Upper lobe of right lung (tissue), 1 donor: ENCODE data around the gene KISS1. TPM values are rescaled to one million over a fixed set of nuclear protein-coding genes. Genes with fewer than 3 reads are reported as not detected.

ENCODE experiments used
- ATAC-seq: fragments of 200-7000 bp; cut with Tn5 transposase; one replicate; pipeline ENCODE4 v1.9.1; 2020; ENCODE audit warnings: mild to moderate bottlenecking, moderate library complexity
- DNase-seq: peaks from one replicate; pipeline ENCODE4 v3.0.0-alpha.2; 2020
- H3K27ac ChIP-seq: fragments of 200-600 bp; one replicate; pipeline ENCODE4 v1.8.0; 2022
- H3K27me3 ChIP-seq: fragments of 200-600 bp; one replicate; pipeline ENCODE4 v1.8.0; 2022; ENCODE audit warnings: mild to moderate bottlenecking
- H3K36me3 ChIP-seq: fragments of 200-600 bp; one replicate; pipeline ENCODE4 v1.8.0; 2022
- H3K4me1 ChIP-seq: fragments of 200-600 bp; one replicate; pipeline ENCODE4 v1.8.0; 2022
- H3K4me3 ChIP-seq: fragments of 200-600 bp; one replicate; pipeline ENCODE4 v1.8.0; 2022; ENCODE audit warnings: mild to moderate bottlenecking
- H3K9me3 ChIP-seq: fragments of 200-600 bp; one replicate; pipeline ENCODE4 v1.8.0; 2022
- CTCF ChIP-seq: fragments of 200-600 bp; IDR thresholded peaks from one replicate; pipeline ENCODE4 v1.8.0; 2022; ENCODE audit warnings: antibody characterized with exemption
- intact Hi-C: fragments of 100-400 bp; cut with DNase I; formaldehyde crosslinking; loops from one replicate; pipeline ENCODE4 v1.11.0; 2022
- total RNA-seq: library from RNA; stranded (reverse); fragmentation: NEBNext Ultra II Directional; extraction: Animal tissue kit (Norgen Biotek cat#: 25700); gene quantifications from one replicate; pipeline ENCODE4 v1.2.1, GENCODE V29; 2021
- donor health status: DM: no; HTN: yes; CAD: no; lungs with severe emphysema.

Gene KISS1
- total RNA-seq, 1 donor from 2014 or later = 2.9 TPM

DNA sequence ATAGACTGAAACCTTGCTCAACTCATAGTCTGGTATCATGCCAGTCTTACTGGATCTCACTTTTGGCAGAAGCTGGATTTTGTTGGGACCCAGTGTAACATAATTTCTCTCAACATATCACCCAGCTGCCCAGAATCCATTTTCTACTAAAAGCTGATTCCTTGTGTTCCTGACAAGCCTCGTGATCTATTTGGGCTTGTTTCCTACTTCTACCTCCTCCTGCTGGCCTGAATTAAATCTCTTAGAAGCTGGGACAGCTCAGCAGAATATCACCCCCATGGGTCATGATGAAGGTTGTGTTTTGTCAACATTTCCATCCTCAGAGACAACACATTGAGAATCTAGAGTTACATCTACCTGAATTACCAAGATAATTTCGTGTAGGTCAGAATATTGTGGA, 9.8 kb upstream of the KISS1 start:
- ATAC-seq (no peak), DNase-seq (no peak)
- no peak for TF ChIP-seq CTCF
- Histone ChIP-seq H3K27ac (no peak overlapping the region), H3K36me3 (no peaks in the 10 kb centered on the region), H3K27me3 (no peaks in the 10 kb centered on the region), H3K4me3 (no peak overlapping the region), H3K4me1 (no peaks in the 10 kb centered on the region), H3K9me3 (no peaks in the 10 kb centered on the region)
- intact Hi-C loops = no loop called here

DNA sequence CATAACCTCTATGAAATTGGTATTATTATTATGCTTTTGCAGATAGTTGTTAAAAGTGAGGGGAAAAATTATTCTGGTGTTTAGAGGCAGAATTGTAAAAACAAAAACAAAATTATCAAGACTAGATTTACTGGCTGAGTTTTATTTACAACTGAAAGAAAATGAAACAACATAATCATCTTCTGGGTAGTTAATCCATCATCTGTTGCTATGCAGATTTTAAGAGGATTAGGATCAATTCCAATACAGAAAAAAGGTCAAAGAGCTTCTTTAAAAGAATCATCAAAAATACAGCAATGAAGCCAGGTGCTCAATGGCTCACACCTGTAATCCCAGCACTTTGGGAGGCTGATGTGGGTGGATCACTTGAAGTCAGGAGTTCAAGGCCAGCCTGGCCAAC, 9.2 kb upstream of the KISS1 start:
- H3K9me3 ChIP-seq = no peaks in the 10 kb centered on the region
- no peaks in the 10 kb centered on the region for H3K36me3 ChIP-seq
- intact Hi-C loops = no loop called here
- H3K4me1 ChIP-seq = no peaks in the 10 kb centered on the region
- no peak for TF ChIP-seq CTCF
- H3K27me3 ChIP-seq = no peaks in the 10 kb centered on the region
- ATAC-seq (no peak), DNase-seq (no peak)
- H3K4me3 ChIP-seq = no peak overlapping the region
- H3K27ac ChIP-seq = no peak overlapping the region

GRCh38 chr1:204204944-204205343, 8.7 kb upstream of the KISS1 start:
- DNase-seq (no peak), ATAC-seq (no peak)
- Histone ChIP-seq H3K9me3 (no peaks in the 10 kb centered on the region), H3K36me3 (no peaks in the 10 kb centered on the region), H3K4me1 (no peaks in the 10 kb centered on the region), H3K27me3 (no peaks in the 10 kb centered on the region), H3K4me3 (no peak overlapping the region), H3K27ac (no peak overlapping the region)
- TF ChIP-seq CTCF = no peak
- intact Hi-C loops = no loop called here

GRCh38 chr1:204203206-204203767, 7.0 kb upstream of the KISS1 start:
- TF ChIP-seq CTCF = no peak
- H3K4me1 ChIP-seq = no peaks in the 10 kb centered on the region
- H3K4me3 ChIP-seq = no peak overlapping the region
- no peaks in the 10 kb centered on the region for H3K36me3 ChIP-seq
- H3K27ac ChIP-seq = no peak overlapping the region
- intact Hi-C loops = no loop called here
- no peaks in the 10 kb centered on the region for H3K27me3 ChIP-seq
- ATAC-seq (no peak), DNase-seq (no peak)
- no peaks in the 10 kb centered on the region for H3K9me3 ChIP-seq

DNA sequence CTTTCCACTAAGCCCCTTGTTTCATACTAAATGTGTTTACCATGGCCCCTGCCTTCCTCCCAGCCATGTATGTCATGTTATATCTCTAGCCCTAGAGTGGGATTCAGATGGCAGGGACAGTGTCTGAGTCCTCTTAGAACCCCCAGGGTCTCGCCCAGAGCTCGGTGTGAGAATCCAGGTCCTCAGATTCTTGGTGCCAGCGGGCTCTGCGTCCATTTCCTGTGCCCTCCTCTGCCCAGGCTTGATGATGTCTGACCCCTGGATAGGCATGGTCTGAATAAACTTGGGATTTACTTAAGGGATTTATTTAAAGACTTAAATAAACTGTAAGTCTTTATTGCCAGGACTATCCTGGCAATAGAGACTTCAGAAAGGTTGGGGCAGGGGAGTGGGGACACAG, 6.2 kb upstream of the KISS1 start:
- no peak for DNase-seq
- ATAC-seq = no peak
- no peaks in the 10 kb centered on the region for H3K27me3 ChIP-seq
- H3K4me1 ChIP-seq = no peaks in the 10 kb centered on the region
- H3K36me3 ChIP-seq = no peaks in the 10 kb centered on the region
- H3K4me3 ChIP-seq = no peak overlapping the region
- TF ChIP-seq CTCF = no peak
- H3K9me3 ChIP-seq = no peaks in the 10 kb centered on the region
- intact Hi-C loops = no loop called here
- H3K27ac ChIP-seq = no peak overlapping the region
